WTC11 (cell line): ENCODE results near the gene CACNA2D4. TPM values are rescaled to one million over a fixed set of nuclear protein-coding genes. Genes with fewer than 3 reads are reported as not detected.

Experiments
- ATAC-seq: fragments of 200-7000 bp; cut with Tn5 transposase; 2 replicates; pipeline ENCODE4 v1.10.0; 2021; ENCODE audit warnings: mild to moderate bottlenecking, moderate library complexity
- CTCF ChIA-PET: fragments of 300-600 bp; sonication (Branson Sonifier 250); formaldehyde crosslinking; loops from one replicate; lab custom pipeline; 2021; ENCODE audit warnings: antibody characterized with exemption; lab: Charles Lee
- POLR2A ChIA-PET: fragments of 350-600 bp; sonication (Branson Sonifier 250); formaldehyde crosslinking; loops from one replicate; lab custom pipeline; 2021; ENCODE audit warnings: antibody characterized with exemption; lab: Charles Lee
- DNase-seq: peaks from one replicate; pipeline ENCODE4 v3.0.0; 2021; ENCODE audit warnings: low spot score
- H3K27ac Mint-ChIP-seq: 2 replicates; pipeline ENCODE4 v1.8.0; 2021; ENCODE audit warnings: mixed read lengths
- H3K27me3 Mint-ChIP-seq: 2 replicates; pipeline ENCODE4 v1.8.0; 2021; ENCODE audit warnings: low read depth, mild to moderate bottlenecking, moderate library complexity, mixed read lengths
- H3K36me3 Mint-ChIP-seq: 2 replicates; pipeline ENCODE4 v1.8.0; 2021; ENCODE audit warnings: mixed read lengths
- H3K4me1 Mint-ChIP-seq: 2 replicates; pipeline ENCODE4 v1.8.0; 2022; ENCODE audit warnings: mixed read lengths
- H3K4me3 Mint-ChIP-seq: 2 replicates; pipeline ENCODE4 v1.8.0; 2021; ENCODE audit warnings: mild to moderate bottlenecking, moderate library complexity, mixed read lengths
- H3K9me3 Mint-ChIP-seq: 2 replicates; pipeline ENCODE4 v1.8.0; 2021; ENCODE audit warnings: mixed read lengths
- ATF1 ChIP-seq: sonication (generic); formaldehyde crosslinking; IDR thresholded peaks from 2 replicates; pipeline ENCODE4 v1.8.1; 2023; ENCODE audit warnings: mild to moderate bottlenecking, moderate library complexity, missing genetic modification reagents
- CREM ChIP-seq: sonication (generic); formaldehyde crosslinking; IDR thresholded peaks from 2 replicates; pipeline ENCODE4 v1.8.1; 2022; ENCODE audit warnings: mild to moderate bottlenecking, missing genetic modification reagents, moderate library complexity
- ETV6 ChIP-seq: sonication (generic); formaldehyde crosslinking; IDR thresholded peaks from 2 replicates; pipeline ENCODE4 v1.8.1; 2022; ENCODE audit warnings: mild to moderate bottlenecking, missing genetic modification reagents
- FOXP4 ChIP-seq: sonication (generic); formaldehyde crosslinking; IDR thresholded peaks from 2 replicates; pipeline ENCODE4 v1.8.0; 2022; ENCODE audit warnings: mild to moderate bottlenecking, missing genetic modification reagents
- IRF1 ChIP-seq: sonication (generic); formaldehyde crosslinking; IDR thresholded peaks from 2 replicates; pipeline ENCODE4 v1.8.0; 2023; ENCODE audit warnings: missing genetic modification reagents
- JUN ChIP-seq: sonication (generic); formaldehyde crosslinking; IDR thresholded peaks from 2 replicates; pipeline ENCODE4 v1.8.0; 2023; ENCODE audit warnings: mild to moderate bottlenecking, missing genetic modification reagents
- NR2C2 ChIP-seq: sonication (generic); formaldehyde crosslinking; IDR thresholded peaks from 2 replicates; pipeline ENCODE4 v1.8.0; 2022; ENCODE audit warnings: mild to moderate bottlenecking, missing genetic modification reagents
- PRRX2 ChIP-seq: fragments of 250-450 bp; sonication (Bioruptor Pico); IDR thresholded peaks from 2 replicates; pipeline ENCODE4 v1.8.0; 2021; ENCODE audit warnings: mild to moderate bottlenecking
- SOX15 ChIP-seq: fragments of 250-450 bp; sonication (Bioruptor Pico); IDR thresholded peaks from 2 replicates; pipeline ENCODE4 v1.9.0; 2021; ENCODE audit warnings: mild to moderate bottlenecking
- TEAD4 ChIP-seq: sonication (generic); formaldehyde crosslinking; IDR thresholded peaks from 2 replicates; pipeline ENCODE4 v1.8.0; 2022; ENCODE audit warnings: mild to moderate bottlenecking, missing genetic modification reagents
- ZNF121 ChIP-seq: sonication (generic); formaldehyde crosslinking; IDR thresholded peaks from 2 replicates; pipeline ENCODE4 v1.8.0; 2023; ENCODE audit warnings: missing genetic modification reagents
- ZNF263 ChIP-seq: sonication (generic); formaldehyde crosslinking; IDR thresholded peaks from 2 replicates; pipeline ENCODE4 v1.8.1; 2022; ENCODE audit warnings: low read depth, mild to moderate bottlenecking, moderate library complexity, missing genetic modification reagents
- ZNF423 ChIP-seq: fragments of 250-450 bp; sonication (Bioruptor Pico); IDR thresholded peaks from 2 replicates; pipeline ENCODE4 v2.1.2; 2022; ENCODE audit warnings: mild to moderate bottlenecking, moderate library complexity
- ZSCAN18 ChIP-seq: fragments of 250-450 bp; sonication (Bioruptor Pico); IDR thresholded peaks from 2 replicates; pipeline ENCODE4 v2.1.2; 2022; ENCODE audit warnings: mild to moderate bottlenecking, moderate library complexity
- total RNA-seq: library from RNA; stranded (reverse); gene quantifications from 3 replicates; pipeline ENCODE4 v1.2.3, GENCODE V29; 2021
- TF ChIP-seq, protein P1 (sequence below): sonication (generic); formaldehyde crosslinking; IDR thresholded peaks from 2 replicates; pipeline ENCODE4 v1.8.0; 2022; ENCODE audit warnings: mild to moderate bottlenecking, missing genetic modification reagents
- TF ChIP-seq, protein P2 (sequence below): sonication (generic); formaldehyde crosslinking; IDR thresholded peaks from 2 replicates; pipeline ENCODE4 v1.8.1; 2022; ENCODE audit warnings: low read depth, missing genetic modification reagents, borderline replicate concordance
- TF ChIP-seq, protein P3 (sequence below): fragments of 250-450 bp; sonication (Bioruptor Pico); IDR thresholded peaks from 2 replicates; pipeline ENCODE4 v1.9.0; 2021; ENCODE audit warnings: mild to moderate bottlenecking
- TF ChIP-seq, protein P4 (sequence below): fragments of 250-450 bp; sonication (Bioruptor Pico); conservative IDR thresholded peaks from 2 replicates; pipeline ENCODE4 v1.9.0; 2021; ENCODE audit warnings: mild to moderate bottlenecking
- TF ChIP-seq, protein P5 (sequence below): sonication (generic); formaldehyde crosslinking; IDR thresholded peaks from 2 replicates; pipeline ENCODE4 v1.8.1; 2023; ENCODE audit warnings: mild to moderate bottlenecking, missing genetic modification reagents, moderate library complexity
- TF ChIP-seq, protein P6 (sequence below): sonication (generic); formaldehyde crosslinking; IDR thresholded peaks from 2 replicates; pipeline ENCODE4 v1.8.1; 2023; ENCODE audit warnings: mild to moderate bottlenecking, moderate library complexity, missing genetic modification reagents

Gene CACNA2D4
- total RNA-seq, 1 experiment from 2014 or later = 0.04 TPM

DNA sequence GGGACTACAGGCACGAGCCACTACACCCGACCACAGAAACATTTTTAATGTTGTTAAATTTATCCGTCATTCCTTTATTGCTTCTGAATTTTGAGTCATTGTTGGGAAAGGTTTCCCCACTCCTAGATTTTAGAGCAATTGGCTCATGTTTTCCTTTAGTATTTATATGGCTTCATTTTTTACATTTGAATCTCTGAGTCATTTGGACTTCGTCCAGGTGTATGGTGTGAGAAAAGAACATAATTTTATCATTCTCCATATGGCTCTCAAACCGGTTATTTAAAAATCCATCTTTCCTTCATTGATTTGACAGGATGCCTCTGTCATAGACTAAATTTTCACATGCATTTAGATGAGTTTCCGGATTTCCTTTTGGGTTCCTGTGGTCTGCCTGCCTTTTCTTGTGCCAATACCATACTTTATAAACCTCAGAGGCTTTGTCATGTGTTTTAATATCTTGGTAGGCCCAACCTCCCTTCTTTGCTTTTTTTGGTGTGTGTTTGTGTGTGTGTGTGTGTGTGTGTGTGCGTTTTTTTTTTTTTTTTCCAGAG lies 67.2 kb downstream of the CACNA2D4 start:
- H3K27ac Mint-ChIP-seq = no peak overlapping the region
- DNase-seq = no peak
- peaks cover 14% of the 10 kb centered on the region for H3K36me3 Mint-ChIP-seq
- no peak for ATAC-seq
- H3K4me1 Mint-ChIP-seq = peaks cover 9% of the 10 kb centered on the region
- TF ChIP-seq, protein P1, sequence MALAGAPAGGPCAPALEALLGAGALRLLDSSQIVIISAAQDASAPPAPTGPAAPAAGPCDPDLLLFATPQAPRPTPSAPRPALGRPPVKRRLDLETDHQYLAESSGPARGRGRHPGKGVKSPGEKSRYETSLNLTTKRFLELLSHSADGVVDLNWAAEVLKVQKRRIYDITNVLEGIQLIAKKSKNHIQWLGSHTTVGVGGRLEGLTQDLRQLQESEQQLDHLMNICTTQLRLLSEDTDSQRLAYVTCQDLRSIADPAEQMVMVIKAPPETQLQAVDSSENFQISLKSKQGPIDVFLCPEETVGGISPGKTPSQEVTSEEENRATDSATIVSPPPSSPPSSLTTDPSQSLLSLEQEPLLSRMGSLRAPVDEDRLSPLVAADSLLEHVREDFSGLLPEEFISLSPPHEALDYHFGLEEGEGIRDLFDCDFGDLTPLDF (CRISPR knock-in tag) = no peak
- no peak for TF ChIP-seq PRRX2
- TF ChIP-seq TEAD4 = no peak
- TF ChIP-seq, protein P2, sequence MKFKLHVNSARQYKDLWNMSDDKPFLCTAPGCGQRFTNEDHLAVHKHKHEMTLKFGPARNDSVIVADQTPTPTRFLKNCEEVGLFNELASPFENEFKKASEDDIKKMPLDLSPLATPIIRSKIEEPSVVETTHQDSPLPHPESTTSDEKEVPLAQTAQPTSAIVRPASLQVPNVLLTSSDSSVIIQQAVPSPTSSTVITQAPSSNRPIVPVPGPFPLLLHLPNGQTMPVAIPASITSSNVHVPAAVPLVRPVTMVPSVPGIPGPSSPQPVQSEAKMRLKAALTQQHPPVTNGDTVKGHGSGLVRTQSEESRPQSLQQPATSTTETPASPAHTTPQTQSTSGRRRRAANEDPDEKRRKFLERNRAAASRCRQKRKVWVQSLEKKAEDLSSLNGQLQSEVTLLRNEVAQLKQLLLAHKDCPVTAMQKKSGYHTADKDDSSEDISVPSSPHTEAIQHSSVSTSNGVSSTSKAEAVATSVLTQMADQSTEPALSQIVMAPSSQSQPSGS (CRISPR knock-in tag) = no peak
- no peak for TF ChIP-seq ZSCAN18
- TF ChIP-seq ATF1 (CRISPR knock-in tag) = no peak
- TF ChIP-seq ETV6 (CRISPR knock-in tag) = no peak
- TF ChIP-seq ZNF423 (CRISPR knock-in tag) = no peak
- no peak for TF ChIP-seq JUN (CRISPR knock-in tag)
- TF ChIP-seq, all 79 proteins: peak for 0
- H3K4me3 Mint-ChIP-seq = no peak overlapping the region
- H3K9me3 Mint-ChIP-seq = peaks cover 27% of the 10 kb centered on the region
- ChIA-PET CTCF (interaction anchor here (0.7 kb wide), 1 partner anchor 58 kb away, joined by 3 read pairs; no protein-coding TSS in a partner anchor), POLR2A (no interaction called here)
- H3K27me3 Mint-ChIP-seq = peaks cover 5% of the 10 kb centered on the region

- DNase-seq (no peak), ATAC-seq (peak; percentile 30; the same call in 1 of the 2 replicates)
- Mint-ChIP-seq H3K27ac (no peak overlapping the region), H3K36me3 (no peaks in the 10 kb centered on the region), H3K4me3 (no peak overlapping the region), H3K9me3 (peaks cover 3% of the 10 kb centered on the region; the same call in 1 of the 2 replicates), H3K4me1 (peaks cover 22% of the 10 kb centered on the region), H3K27me3 (no peaks in the 10 kb centered on the region)
- ChIA-PET POLR2A (no interaction called here), CTCF (no interaction called here)
- TF ChIP-seq, protein P3, sequence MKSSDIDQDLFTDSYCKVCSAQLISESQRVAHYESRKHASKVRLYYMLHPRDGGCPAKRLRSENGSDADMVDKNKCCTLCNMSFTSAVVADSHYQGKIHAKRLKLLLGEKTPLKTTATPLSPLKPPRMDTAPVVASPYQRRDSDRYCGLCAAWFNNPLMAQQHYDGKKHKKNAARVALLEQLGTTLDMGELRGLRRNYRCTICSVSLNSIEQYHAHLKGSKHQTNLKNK (CRISPR knock-in tag) = no peak
- TF ChIP-seq SOX15 (CRISPR knock-in tag) = no peak
- no peak for TF ChIP-seq IRF1 (CRISPR knock-in tag)
- TF ChIP-seq FOXP4 (CRISPR knock-in tag) = no peak
Observed at GRCh38 chr12:1848745-1849144, 69.7 kb downstream of the CACNA2D4 start.

GRCh38 chr12:1848146-1848545 lies 70.3 kb downstream of the CACNA2D4 start:
- ChIA-PET POLR2A (no interaction called here), CTCF (no interaction called here)
- ATAC-seq = no peak
- Mint-ChIP-seq H3K9me3 (no peaks in the 10 kb centered on the region), H3K27me3 (no peaks in the 10 kb centered on the region), H3K36me3 (no peaks in the 10 kb centered on the region), H3K4me3 (no peak overlapping the region), H3K4me1 (peaks cover 22% of the 10 kb centered on the region), H3K27ac (no peak overlapping the region)
- DNase-seq = no peak
- no peak for TF ChIP-seq ZNF263 (CRISPR knock-in tag)
- TF ChIP-seq, protein P4, sequence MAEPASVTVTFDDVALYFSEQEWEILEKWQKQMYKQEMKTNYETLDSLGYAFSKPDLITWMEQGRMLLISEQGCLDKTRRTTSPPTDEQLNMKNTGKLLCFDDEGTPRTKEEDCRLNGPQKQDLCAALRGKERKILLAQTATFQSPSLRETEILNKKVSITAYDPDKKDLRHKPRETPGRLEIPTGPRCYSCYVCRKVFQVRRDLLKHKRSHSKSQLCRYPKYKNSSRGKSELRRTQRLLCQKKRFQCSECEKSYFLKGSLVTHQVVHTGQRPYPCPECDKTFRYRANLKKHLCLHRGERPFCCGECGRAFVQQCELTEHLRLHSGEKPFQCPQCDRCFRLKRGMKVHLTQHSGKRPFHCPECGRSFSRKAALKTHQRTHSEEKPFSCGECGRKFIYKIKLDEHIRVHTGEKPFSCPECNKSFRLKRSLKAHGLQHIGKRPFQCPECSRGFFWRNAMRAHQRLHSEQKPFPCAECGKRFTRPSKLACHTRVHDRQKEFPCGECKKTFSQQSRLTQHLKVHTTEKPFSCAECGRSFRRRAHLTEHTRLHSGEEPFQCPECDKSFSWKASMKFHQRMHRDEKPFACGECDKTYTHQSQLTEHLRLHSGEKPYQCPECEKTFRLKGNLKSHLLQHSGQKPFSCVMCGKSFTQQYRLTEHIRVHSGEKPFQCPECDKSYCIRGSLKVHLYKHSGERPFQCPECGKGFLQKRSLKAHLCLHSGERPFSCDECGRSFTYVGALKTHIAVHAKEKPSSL = no peak
- TF ChIP-seq, protein P5, sequence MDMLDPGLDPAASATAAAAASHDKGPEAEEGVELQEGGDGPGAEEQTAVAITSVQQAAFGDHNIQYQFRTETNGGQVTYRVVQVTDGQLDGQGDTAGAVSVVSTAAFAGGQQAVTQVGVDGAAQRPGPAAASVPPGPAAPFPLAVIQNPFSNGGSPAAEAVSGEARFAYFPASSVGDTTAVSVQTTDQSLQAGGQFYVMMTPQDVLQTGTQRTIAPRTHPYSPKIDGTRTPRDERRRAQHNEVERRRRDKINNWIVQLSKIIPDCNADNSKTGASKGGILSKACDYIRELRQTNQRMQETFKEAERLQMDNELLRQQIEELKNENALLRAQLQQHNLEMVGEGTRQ (CRISPR knock-in tag) = no peak
- TF ChIP-seq CREM (CRISPR knock-in tag) = no peak
- TF ChIP-seq, protein P6, sequence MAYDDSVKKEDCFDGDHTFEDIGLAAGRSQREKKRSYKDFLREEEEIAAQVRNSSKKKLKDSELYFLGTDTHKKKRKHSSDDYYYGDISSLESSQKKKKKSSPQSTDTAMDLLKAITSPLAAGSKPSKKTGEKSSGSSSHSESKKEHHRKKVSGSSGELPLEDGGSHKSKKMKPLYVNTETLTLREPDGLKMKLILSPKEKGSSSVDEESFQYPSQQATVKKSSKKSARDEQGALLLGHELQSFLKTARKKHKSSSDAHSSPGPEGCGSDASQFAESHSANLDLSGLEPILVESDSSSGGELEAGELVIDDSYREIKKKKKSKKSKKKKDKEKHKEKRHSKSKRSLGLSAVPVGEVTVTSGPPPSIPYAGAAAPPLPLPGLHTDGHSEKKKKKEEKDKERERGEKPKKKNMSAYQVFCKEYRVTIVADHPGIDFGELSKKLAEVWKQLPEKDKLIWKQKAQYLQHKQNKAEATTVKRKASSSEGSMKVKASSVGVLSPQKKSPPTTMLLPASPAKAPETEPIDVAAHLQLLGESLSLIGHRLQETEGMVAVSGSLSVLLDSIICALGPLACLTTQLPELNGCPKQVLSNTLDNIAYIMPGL (CRISPR knock-in tag) = no peak
- TF ChIP-seq NR2C2 (CRISPR knock-in tag) = no peak
- no peak for TF ChIP-seq ZNF121 (CRISPR knock-in tag)
